ENCODE measurements around the gene PCP4. TPM values are rescaled to one million over a fixed set of nuclear protein-coding genes. Genes with fewer than 3 reads are reported as not detected.

The PCP4 gene
- total RNA-seq, 4 donors from 2014 or later: 1.3 to 12.4 (median 1.7) TPM

GRCh38 chr21:39958731-39959130 is 91.5 kb downstream of the PCP4 start:
- H3K4me1 ChIP-seq: no peaks in the 10 kb centered on the region
- no peak for TF ChIP-seq POLR2AphosphoS5 (IDR thresholded peaks at IDR 0.05)
- TF ChIP-seq EP300 (IDR thresholded peaks at IDR 0.05): no peak
- TF ChIP-seq CTCF (IDR thresholded peaks at IDR 0.05): no peak
- no peak for TF ChIP-seq POLR2A (IDR thresholded peaks at IDR 0.05)
- no peaks in the 10 kb centered on the region for H3K27me3 ChIP-seq
- DNase-seq (ENCODE audit: low spot score in 2 of 2): no peak
- no peaks in the 10 kb centered on the region for H3K36me3 ChIP-seq
- no peak overlapping the region for H3K27ac ChIP-seq
- no peaks in the 10 kb centered on the region for H3K9me3 ChIP-seq
- 87% methylated on average over 2 of the region's 2 CpGs for WGBS
- H3K4me3 ChIP-seq: no peak overlapping the region

- H3K9me3 ChIP-seq: no peaks in the 10 kb centered on the region
- TF ChIP-seq EP300 (IDR thresholded peaks at IDR 0.05) (no peak), POLR2A (IDR thresholded peaks at IDR 0.05) (no peak), CTCF (IDR thresholded peaks at IDR 0.05) (no peak), POLR2AphosphoS5 (IDR thresholded peaks at IDR 0.05) (no peak)
- H3K4me1 ChIP-seq: no peaks in the 10 kb centered on the region
- DNase-seq (ENCODE audit: low spot score in 2 of 2): no peak
- H3K4me3 ChIP-seq: no peak overlapping the region
- no peaks in the 10 kb centered on the region for H3K36me3 ChIP-seq
- WGBS: 50% methylated on average over 1 of the region's 1 CpG
- no peak overlapping the region for H3K27ac ChIP-seq
- H3K27me3 ChIP-seq: no peaks in the 10 kb centered on the region
Measured at GRCh38 chr21:39961251-39961650, 94.0 kb downstream of the PCP4 start.

GRCh38 chr21:39965026-39965425 is 97.8 kb downstream of the PCP4 start:
- Histone ChIP-seq H3K36me3 (no peaks in the 10 kb centered on the region), H3K27me3 (no peaks in the 10 kb centered on the region), H3K27ac (no peak overlapping the region), H3K9me3 (peaks cover 4% of the 10 kb centered on the region), H3K4me3 (no peak overlapping the region), H3K4me1 (no peaks in the 10 kb centered on the region)
- 88% methylated on average over 1 of the region's 1 CpG for WGBS
- no peak for DNase-seq (ENCODE audit: low spot score in 2 of 2)
- TF ChIP-seq EP300 (IDR thresholded peaks at IDR 0.05) (no peak), CTCF (IDR thresholded peaks at IDR 0.05) (no peak), POLR2A (IDR thresholded peaks at IDR 0.05) (no peak), POLR2AphosphoS5 (IDR thresholded peaks at IDR 0.05) (no peak)

GRCh38 chr21:39966786-39967185 is 99.5 kb downstream of the PCP4 start:
- Histone ChIP-seq H3K36me3 (no peaks in the 10 kb centered on the region), H3K27ac (no peak overlapping the region), H3K4me3 (no peak overlapping the region), H3K9me3 (peaks cover 4% of the 10 kb centered on the region), H3K27me3 (no peaks in the 10 kb centered on the region), H3K4me1 (no peaks in the 10 kb centered on the region)
- DNase-seq (ENCODE audit: low spot score in 2 of 2): no peak
- TF ChIP-seq POLR2AphosphoS5 (IDR thresholded peaks at IDR 0.05): no peak
- no peak for TF ChIP-seq EP300 (IDR thresholded peaks at IDR 0.05)
- no peak for TF ChIP-seq CTCF (IDR thresholded peaks at IDR 0.05)
- TF ChIP-seq POLR2A (IDR thresholded peaks at IDR 0.05): no peak
- WGBS: 92% methylated on average over 3 of the region's 3 CpGs

GRCh38 chr21:39968010-39968409 is 100.8 kb downstream of the PCP4 start:
- TF ChIP-seq CTCF (IDR thresholded peaks at IDR 0.05): no peak
- TF ChIP-seq EP300 (IDR thresholded peaks at IDR 0.05): no peak
- TF ChIP-seq POLR2AphosphoS5 (IDR thresholded peaks at IDR 0.05): no peak
- no peak for TF ChIP-seq POLR2A (IDR thresholded peaks at IDR 0.05)
- 100% methylated on average over 2 of the region's 2 CpGs for WGBS
- no peaks in the 10 kb centered on the region for H3K27me3 ChIP-seq

More at GRCh38 chr21:39968010-39968409, 100.8 kb downstream of the PCP4 start:
- Histone ChIP-seq H3K4me3 (no peak overlapping the region), H3K9me3 (peaks cover 4% of the 10 kb centered on the region), H3K36me3 (no peaks in the 10 kb centered on the region), H3K27ac (no peak overlapping the region), H3K4me1 (no peaks in the 10 kb centered on the region)
- no peak for DNase-seq (ENCODE audit: low spot score in 2 of 2)
